ENCODE results near the gene NIF3L1. TPM values are rescaled to one million over a fixed set of nuclear protein-coding genes. Genes with fewer than 3 reads are reported as not detected.
A peak's percentile ranks its signal among the peaks of the same experiment; 100 is the strongest.

NIF3L1 gene
- total RNA-seq, 4 donors from 2014 or later = 17.0 to 28.7 (median 22.4) TPM

DNA sequence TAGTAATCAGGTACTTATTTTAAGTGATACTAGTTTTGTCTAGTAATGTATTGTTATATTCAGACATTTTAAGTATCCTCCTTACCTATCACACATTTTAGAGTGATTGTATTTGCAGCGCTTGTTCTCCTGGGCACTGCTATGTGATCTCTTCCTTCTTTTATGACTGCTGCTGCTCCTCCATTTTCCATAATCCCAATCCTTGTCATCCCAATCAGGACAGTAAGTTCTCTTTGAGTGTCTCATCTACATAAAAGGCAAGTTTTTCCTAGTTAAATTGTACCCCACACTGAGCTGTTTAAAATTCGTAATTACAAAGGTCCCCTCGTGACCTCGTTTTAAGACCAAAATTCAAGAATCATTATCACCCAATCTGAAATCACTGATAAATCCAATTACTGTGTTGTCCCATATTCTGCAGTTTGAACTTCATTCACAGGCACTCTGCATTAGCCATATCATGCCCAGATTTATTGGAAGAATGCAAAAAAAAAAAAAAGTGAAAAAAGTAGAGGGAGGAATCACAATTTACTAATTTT lies 27.5 kb upstream of the NIF3L1 start:
- H3K9me3 ChIP-seq = no peaks in the 10 kb centered on the region
- peaks cover 8 to 43% of the 10 kb centered on the region in 2 donors for H3K36me3 ChIP-seq
- H3K4me1 ChIP-seq = peaks cover 39 to 53% of the 10 kb centered on the region in 2 donors
- DNase-seq (no peak), ATAC-seq (no peak)
- H3K27ac ChIP-seq = peak overlapping the region; percentile 100
- H3K27me3 ChIP-seq = no peaks in the 10 kb centered on the region
- in situ Hi-C loops (cut with MboI; ENCODE audit: low sequenced_read_pairs in 4 of 4) = loop anchor here in 1 of 4 donors (10.0 kb wide), 1 partner anchor 47 kb away; the partner anchor contains the start of gene BZW1
- peak overlapping the region; percentile 97 to 99 (median 98) for H3K4me3 ChIP-seq
- TF ChIP-seq CTCF (IDR thresholded peaks at IDR 0.05 in 4 of 5, conservative IDR thresholded peaks at IDR 0.05 in 1 of 5) = no peak
- no peak for TF ChIP-seq POLR2A (IDR thresholded peaks at IDR 0.05)
- intact Hi-C loops (cut with DNase I; ENCODE audit: low total_unique reads) = loop anchor here (10.0 kb wide), 1 partner anchor 1513 kb away; the partner anchor contains the start of gene BMPR2

GRCh38 chr2:200862532-200863000 lies 26.6 kb upstream of the NIF3L1 start:
- ATAC-seq = peak in 1 of 2 donors; percentile 43
- intact Hi-C loops (cut with DNase I; ENCODE audit: low total_unique reads) = loop anchor here (10.0 kb wide), 1 partner anchor 1512 kb away; the partner anchor contains the start of gene BMPR2
- no peaks in the 10 kb centered on the region for H3K27me3 ChIP-seq
- in situ Hi-C loops (cut with MboI; ENCODE audit: low sequenced_read_pairs in 4 of 4) = loop anchor here in 1 of 4 donors (10.0 kb wide), 1 partner anchor 48 kb away; the partner anchor contains the start of gene BZW1
- peaks cover 40 to 44% of the 10 kb centered on the region in 2 donors for H3K4me1 ChIP-seq
- DNase-seq = peak; percentile 49 to 61
- peak overlapping the region; percentile 97 to 99 (median 98) for H3K4me3 ChIP-seq
- peak overlapping the region; percentile 100 for H3K27ac ChIP-seq
- H3K36me3 ChIP-seq = peaks cover 0 to 35% of the 10 kb centered on the region in 2 donors
- TF ChIP-seq POLR2A (IDR thresholded peaks at IDR 0.05) = peak; percentile 77 to 91
- no peak for TF ChIP-seq CTCF (IDR thresholded peaks at IDR 0.05 in 4 of 5, conservative IDR thresholded peaks at IDR 0.05 in 1 of 5)
- H3K9me3 ChIP-seq = no peaks in the 10 kb centered on the region

- no peak for DNase-seq
- Histone ChIP-seq H3K4me3 (peak overlapping the region; percentile 97 to 99 (median 98)), H3K36me3 (peaks cover 0 to 22% of the 10 kb centered on the region in 2 donors), H3K4me1 (peaks cover 34 to 40% of the 10 kb centered on the region in 2 donors), H3K9me3 (no peaks in the 10 kb centered on the region), H3K27ac (peak overlapping the region; percentile 100), H3K27me3 (no peaks in the 10 kb centered on the region)
- ATAC-seq = peak; percentile 6 to 23
- TF ChIP-seq CTCF (IDR thresholded peaks at IDR 0.05 in 4 of 5, conservative IDR thresholded peaks at IDR 0.05 in 1 of 5) (no peak), POLR2A (IDR thresholded peaks at IDR 0.05) (no peak)
- in situ Hi-C loops (cut with MboI; ENCODE audit: low sequenced_read_pairs in 4 of 4) = loop anchor here in 1 of 4 donors (10.0 kb wide), 1 partner anchor 49 kb away; the partner anchor contains the start of gene BZW1
- intact Hi-C loops (cut with DNase I; ENCODE audit: low total_unique reads) = loop anchor here (1.0 to 10.0 kb wide), 5 partner anchors 25 to 1511 kb away; partner anchors contain the start of genes BMPR2, CFLAR, NIF3L1 and PPIL3
These were observed 25.4 kb upstream of the NIF3L1 start for GRCh38 chr2:200863782-200864175.

DNA sequence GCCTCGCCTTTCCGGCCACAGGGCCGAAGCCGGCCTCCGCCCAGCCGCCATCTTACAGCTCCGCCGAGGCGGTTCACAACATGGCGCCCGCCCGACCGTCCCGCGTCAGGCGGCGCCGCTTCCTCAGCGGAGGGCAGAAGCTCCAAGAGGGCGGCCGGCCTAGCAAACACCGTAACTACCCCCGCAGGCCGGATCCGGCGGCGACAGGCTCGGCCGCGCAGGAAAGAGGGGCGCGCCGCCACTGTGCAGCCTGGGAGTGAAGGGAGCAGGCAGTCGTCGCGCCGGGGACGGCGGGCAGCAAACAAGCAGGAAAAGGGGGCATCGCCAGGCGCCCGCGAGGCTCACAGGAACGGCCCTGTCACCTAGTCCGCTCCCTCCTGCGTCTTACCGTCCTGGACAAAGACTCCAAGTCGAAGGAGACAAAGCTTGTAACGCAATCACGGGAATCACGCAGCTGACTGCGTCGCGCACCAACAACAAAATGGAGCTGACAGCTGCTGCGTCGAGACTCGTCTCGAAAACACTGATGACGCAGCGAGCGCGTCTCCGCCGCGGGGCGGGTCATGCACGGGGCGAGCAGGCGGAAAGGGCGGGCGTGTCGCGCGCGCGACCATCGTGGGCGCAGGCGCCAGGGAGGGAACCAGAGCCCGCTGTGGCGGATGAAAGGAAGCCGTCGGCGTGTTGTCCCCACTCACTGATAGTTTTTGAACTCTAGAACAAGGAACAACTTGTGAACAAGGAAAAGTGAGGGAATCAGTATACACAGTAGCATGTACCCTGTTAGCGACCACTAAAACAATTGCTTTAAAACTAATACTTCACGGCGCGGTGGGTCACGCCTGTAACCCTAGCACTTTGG lies 24.8 kb upstream of the NIF3L1 start, which contains the start of gene CLK1:
Gene CLK1 (minus strand): TSS at position 483 of the 859 bp plus-strand sequence. CDS start 2,796 bp downstream, outside the sequence.
- in situ Hi-C loops (cut with MboI; ENCODE audit: low sequenced_read_pairs in 4 of 4) (loop anchor here in 2 of 4 donors (5.0 to 10.0 kb wide), 2 partner anchors 50 to 52 kb away; partner anchors contain the start of gene BZW1 (in 2 of the 2)), intact Hi-C loops (cut with DNase I; ENCODE audit: low total_unique reads) (loop anchor here (1.0 to 10.0 kb wide), 5 partner anchors 24 to 1510 kb away; partner anchors contain the start of genes BMPR2, CFLAR, NIF3L1 and PPIL3)
- Histone ChIP-seq H3K27ac (peak within 1 kb of the TSS; percentile 100), H3K9me3 (no peaks in the 10 kb centered on the region), H3K4me1 (peaks cover 28 to 33% of the 10 kb centered on the region in 2 donors), H3K36me3 (peaks cover 0 to 16% of the 10 kb centered on the region in 2 donors), H3K27me3 (no peaks in the 10 kb centered on the region), H3K4me3 (peak within 1 kb of the TSS; percentile 97 to 99 (median 98))
- ATAC-seq = peak; percentile 81 to 83
- peak; percentile 94 to 96 for DNase-seq
- TF ChIP-seq POLR2A (IDR thresholded peaks at IDR 0.05) = peak; percentile 99
- TF ChIP-seq CTCF (IDR thresholded peaks at IDR 0.05 in 4 of 5, conservative IDR thresholded peaks at IDR 0.05 in 1 of 5) = peak in 1 of 5 experiments; percentile 18
